H1 (cell line): ENCODE results near the gene FGB. TPM values are rescaled to one million over a fixed set of nuclear protein-coding genes. Genes with fewer than 3 reads are reported as not detected.

Experiments
- CBX5 ChIP-seq: fragments of 300-800, 300-1000 bp; sonication (generic); IDR thresholded peaks from 2 replicates; pipeline ENCODE4 v1.7.1; 2016; ENCODE audit warnings: antibody characterized with exemption, low read length, low read depth
- POLR2AphosphoS5 ChIP-seq: IDR thresholded peaks from 2 replicates; pipeline ENCODE4 v1.6.1; 2011; ENCODE audit warnings: low read depth, low read length
- POU5F1 ChIP-seq: IDR thresholded peaks from 2 replicates; pipeline ENCODE4 v1.6.1; 2011; ENCODE audit warnings: low read depth, mild to moderate bottlenecking, low read length, moderate library complexity
- RFX5 ChIP-seq: IDR thresholded peaks from 2 replicates; pipeline ENCODE4 v1.6.1; 2011; ENCODE audit warnings: low read depth, low read length, improper control_type of control experiment, borderline replicate concordance
- RXRA ChIP-seq: IDR thresholded peaks from 2 replicates; pipeline ENCODE4 v1.6.1; 2011; ENCODE audit warnings: low read depth, mild to moderate bottlenecking, low read length, moderate library complexity; ENCODE audit not compliant: insufficient read depth
- SIX5 ChIP-seq: IDR thresholded peaks from 2 replicates; pipeline ENCODE4 v1.6.1; 2011; ENCODE audit warnings: mild to moderate bottlenecking, low read depth, low read length
- YY1 ChIP-seq: IDR thresholded peaks from 2 replicates; pipeline ENCODE4 v1.6.1; 2011; ENCODE audit warnings: low read depth, mild to moderate bottlenecking, low read length
- polyA plus RNA-seq, 7 experiments: library from polyadenylated mRNA; depleted of rRNA in 3 of 7; stranded (reverse) in 5 of 7; unstranded in 2 of 7; fragments of >200 nt in 5 of 7; fragments of 200-250 nt in 2 of 7; gene quantifications; 1 replicate in 5 of 7; 2 replicates in 1 of 7; 4 replicates in 1 of 7; pipeline versions ENCODE4 v1.2.1 to v1.2.3, GENCODE V29; 2011 to 2013; ENCODE audit warnings: missing spikeins in 2 of 7, mixed read lengths in 2 of 7
- total RNA-seq: library from RNA; stranded (reverse); fragmentation: NEBNext Ultra II Directional; extraction: Animal tissue kit (Norgen Biotek cat#: 25700); gene quantifications from 2 replicates; pipeline ENCODE4 v1.2.1, GENCODE V29; 2021
- TF ChIP-seq, protein P1 (sequence below): fragments of 300-600 bp; sonication (generic); IDR thresholded peaks from 2 replicates; pipeline ENCODE4 v1.7.1; 2012; ENCODE audit warnings: low read length, moderate library complexity, mild to moderate bottlenecking, inconsistent platforms; ENCODE audit not compliant: insufficient replicate concordance
- TF ChIP-seq, protein P2 (sequence below): IDR thresholded peaks from 2 replicates; pipeline ENCODE4 v1.6.1; 2012; ENCODE audit warnings: inconsistent platforms
- TF ChIP-seq, protein P3 (sequence below): IDR thresholded peaks from 2 replicates; pipeline ENCODE4 v1.6.1; 2012; ENCODE audit warnings: inconsistent platforms

Gene FGB
- total and polyA plus RNA-seq, 2 of the 8 experiments (the other 6 are each of a cell fraction or from before 2014, with no cell fraction given): not detected

DNA sequence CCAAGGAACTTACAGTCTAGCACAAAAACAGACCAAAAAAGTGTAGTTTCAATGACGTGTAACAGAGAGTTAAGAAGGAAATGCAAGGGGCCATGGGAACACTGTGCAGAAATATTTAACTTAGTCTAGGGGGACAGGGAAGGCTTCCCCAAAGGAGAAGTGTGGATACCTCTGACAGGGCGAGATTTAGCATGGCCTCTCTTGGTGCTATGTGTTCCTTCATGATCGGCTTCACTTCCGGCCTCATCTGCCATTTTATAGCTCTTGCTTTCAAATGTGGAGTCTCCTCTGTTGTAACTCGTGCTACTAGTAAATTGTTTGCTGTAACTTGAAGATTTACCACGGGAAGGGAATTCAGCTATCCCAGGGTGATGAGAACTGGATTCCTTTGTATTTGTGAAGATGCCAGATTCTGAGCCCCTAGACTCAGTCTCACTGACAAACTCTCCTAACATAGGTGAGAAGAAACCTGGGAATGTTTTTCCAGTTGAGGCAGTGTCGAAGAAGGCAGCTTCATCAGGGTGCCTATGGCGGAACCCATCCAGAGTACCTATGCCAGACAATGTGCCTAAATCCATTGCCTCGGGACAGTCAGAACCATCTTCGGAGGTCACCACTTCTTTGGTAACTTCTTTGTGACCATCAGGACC is 22.7 kb downstream of the FGB start (continued):
- TF ChIP-seq, protein P1, sequence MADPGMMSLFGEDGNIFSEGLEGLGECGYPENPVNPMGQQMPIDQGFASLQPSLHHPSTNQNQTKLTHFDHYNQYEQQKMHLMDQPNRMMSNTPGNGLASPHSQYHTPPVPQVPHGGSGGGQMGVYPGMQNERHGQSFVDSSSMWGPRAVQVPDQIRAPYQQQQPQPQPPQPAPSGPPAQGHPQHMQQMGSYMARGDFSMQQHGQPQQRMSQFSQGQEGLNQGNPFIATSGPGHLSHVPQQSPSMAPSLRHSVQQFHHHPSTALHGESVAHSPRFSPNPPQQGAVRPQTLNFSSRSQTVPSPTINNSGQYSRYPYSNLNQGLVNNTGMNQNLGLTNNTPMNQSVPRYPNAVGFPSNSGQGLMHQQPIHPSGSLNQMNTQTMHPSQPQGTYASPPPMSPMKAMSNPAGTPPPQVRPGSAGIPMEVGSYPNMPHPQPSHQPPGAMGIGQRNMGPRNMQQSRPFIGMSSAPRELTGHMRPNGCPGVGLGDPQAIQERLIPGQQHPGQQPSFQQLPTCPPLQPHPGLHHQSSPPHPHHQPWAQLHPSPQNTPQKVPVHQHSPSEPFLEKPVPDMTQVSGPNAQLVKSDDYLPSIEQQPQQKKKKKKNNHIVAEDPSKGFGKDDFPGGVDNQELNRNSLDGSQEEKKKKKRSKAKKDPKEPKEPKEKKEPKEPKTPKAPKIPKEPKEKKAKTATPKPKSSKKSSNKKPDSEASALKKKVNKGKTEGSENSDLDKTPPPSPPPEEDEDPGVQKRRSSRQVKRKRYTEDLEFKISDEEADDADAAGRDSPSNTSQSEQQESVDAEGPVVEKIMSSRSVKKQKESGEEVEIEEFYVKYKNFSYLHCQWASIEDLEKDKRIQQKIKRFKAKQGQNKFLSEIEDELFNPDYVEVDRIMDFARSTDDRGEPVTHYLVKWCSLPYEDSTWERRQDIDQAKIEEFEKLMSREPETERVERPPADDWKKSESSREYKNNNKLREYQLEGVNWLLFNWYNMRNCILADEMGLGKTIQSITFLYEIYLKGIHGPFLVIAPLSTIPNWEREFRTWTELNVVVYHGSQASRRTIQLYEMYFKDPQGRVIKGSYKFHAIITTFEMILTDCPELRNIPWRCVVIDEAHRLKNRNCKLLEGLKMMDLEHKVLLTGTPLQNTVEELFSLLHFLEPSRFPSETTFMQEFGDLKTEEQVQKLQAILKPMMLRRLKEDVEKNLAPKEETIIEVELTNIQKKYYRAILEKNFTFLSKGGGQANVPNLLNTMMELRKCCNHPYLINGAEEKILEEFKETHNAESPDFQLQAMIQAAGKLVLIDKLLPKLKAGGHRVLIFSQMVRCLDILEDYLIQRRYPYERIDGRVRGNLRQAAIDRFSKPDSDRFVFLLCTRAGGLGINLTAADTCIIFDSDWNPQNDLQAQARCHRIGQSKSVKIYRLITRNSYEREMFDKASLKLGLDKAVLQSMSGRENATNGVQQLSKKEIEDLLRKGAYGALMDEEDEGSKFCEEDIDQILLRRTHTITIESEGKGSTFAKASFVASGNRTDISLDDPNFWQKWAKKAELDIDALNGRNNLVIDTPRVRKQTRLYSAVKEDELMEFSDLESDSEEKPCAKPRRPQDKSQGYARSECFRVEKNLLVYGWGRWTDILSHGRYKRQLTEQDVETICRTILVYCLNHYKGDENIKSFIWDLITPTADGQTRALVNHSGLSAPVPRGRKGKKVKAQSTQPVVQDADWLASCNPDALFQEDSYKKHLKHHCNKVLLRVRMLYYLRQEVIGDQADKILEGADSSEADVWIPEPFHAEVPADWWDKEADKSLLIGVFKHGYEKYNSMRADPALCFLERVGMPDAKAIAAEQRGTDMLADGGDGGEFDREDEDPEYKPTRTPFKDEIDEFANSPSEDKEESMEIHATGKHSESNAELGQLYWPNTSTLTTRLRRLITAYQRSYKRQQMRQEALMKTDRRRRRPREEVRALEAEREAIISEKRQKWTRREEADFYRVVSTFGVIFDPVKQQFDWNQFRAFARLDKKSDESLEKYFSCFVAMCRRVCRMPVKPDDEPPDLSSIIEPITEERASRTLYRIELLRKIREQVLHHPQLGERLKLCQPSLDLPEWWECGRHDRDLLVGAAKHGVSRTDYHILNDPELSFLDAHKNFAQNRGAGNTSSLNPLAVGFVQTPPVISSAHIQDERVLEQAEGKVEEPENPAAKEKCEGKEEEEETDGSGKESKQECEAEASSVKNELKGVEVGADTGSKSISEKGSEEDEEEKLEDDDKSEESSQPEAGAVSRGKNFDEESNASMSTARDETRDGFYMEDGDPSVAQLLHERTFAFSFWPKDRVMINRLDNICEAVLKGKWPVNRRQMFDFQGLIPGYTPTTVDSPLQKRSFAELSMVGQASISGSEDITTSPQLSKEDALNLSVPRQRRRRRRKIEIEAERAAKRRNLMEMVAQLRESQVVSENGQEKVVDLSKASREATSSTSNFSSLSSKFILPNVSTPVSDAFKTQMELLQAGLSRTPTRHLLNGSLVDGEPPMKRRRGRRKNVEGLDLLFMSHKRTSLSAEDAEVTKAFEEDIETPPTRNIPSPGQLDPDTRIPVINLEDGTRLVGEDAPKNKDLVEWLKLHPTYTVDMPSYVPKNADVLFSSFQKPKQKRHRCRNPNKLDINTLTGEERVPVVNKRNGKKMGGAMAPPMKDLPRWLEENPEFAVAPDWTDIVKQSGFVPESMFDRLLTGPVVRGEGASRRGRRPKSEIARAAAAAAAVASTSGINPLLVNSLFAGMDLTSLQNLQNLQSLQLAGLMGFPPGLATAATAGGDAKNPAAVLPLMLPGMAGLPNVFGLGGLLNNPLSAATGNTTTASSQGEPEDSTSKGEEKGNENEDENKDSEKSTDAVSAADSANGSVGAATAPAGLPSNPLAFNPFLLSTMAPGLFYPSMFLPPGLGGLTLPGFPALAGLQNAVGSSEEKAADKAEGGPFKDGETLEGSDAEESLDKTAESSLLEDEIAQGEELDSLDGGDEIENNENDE: no peak
- TF ChIP-seq POLR2AphosphoS5 (no peak), SIX5 (no peak), CBX5 (no peak), YY1 (no peak), RXRA (no peak), RFX5 (no peak), POU5F1 (no peak)
- TF ChIP-seq, protein P2, sequence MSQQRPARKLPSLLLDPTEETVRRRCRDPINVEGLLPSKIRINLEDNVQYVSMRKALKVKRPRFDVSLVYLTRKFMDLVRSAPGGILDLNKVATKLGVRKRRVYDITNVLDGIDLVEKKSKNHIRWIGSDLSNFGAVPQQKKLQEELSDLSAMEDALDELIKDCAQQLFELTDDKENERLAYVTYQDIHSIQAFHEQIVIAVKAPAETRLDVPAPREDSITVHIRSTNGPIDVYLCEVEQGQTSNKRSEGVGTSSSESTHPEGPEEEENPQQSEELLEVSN: no peak
- TF ChIP-seq, protein P3, sequence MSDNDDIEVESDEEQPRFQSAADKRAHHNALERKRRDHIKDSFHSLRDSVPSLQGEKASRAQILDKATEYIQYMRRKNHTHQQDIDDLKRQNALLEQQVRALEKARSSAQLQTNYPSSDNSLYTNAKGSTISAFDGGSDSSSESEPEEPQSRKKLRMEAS: no peak
- TF ChIP-seq, all 59 proteins: peak for 0
